H9 (cell line): ENCODE data around the gene CLCNKA. TPM values are rescaled to one million over a fixed set of nuclear protein-coding genes. Genes with fewer than 3 reads are reported as not detected.
"Not testable (repeated sequence)": the region's sequence is repeated elsewhere in the genome, so short reads cannot be mapped to it uniquely, and the experiment has no call there.

ENCODE experiments used
- DNase-seq: peaks from one replicate; pipeline ENCODE4 v3.0.0-alpha.2; 2017
- H2AFZ ChIP-seq: one replicate; pipeline ENCODE4 v1.6.1; 2013; ENCODE audit warnings: mild to moderate bottlenecking, low read length, control low read depth, moderate library complexity
- H2AK5ac ChIP-seq: 2 replicates; pipeline ENCODE4 v1.6.1; 2013; ENCODE audit warnings: low read length, control low read depth, mixed read lengths; ENCODE audit not compliant: insufficient read length
- H2BK120ac ChIP-seq: one replicate; pipeline ENCODE4 v1.6.1; 2013; ENCODE audit warnings: low read depth, mild to moderate bottlenecking, low read length, control low read depth, inconsistent platforms; ENCODE audit not compliant: poor library complexity, severe bottlenecking
- H2BK12ac ChIP-seq: 2 replicates; pipeline ENCODE4 v1.6.1; 2013; ENCODE audit warnings: low read length, control low read depth, mixed read lengths, low read depth; ENCODE audit not compliant: insufficient read length
- H2BK15ac ChIP-seq: 2 replicates; pipeline ENCODE4 v1.6.1; 2013; ENCODE audit warnings: low read depth, low read length, control low read depth
- H2BK20ac ChIP-seq: one replicate; pipeline ENCODE4 v1.6.1; 2013; ENCODE audit warnings: low read depth, mild to moderate bottlenecking, low read length, control low read depth, inconsistent platforms; ENCODE audit not compliant: poor library complexity, severe bottlenecking
- H2BK5ac ChIP-seq: 2 replicates; pipeline ENCODE4 v1.6.1; 2013; ENCODE audit warnings: low read length, control low read depth, mixed read lengths; ENCODE audit not compliant: insufficient read length
- H3K14ac ChIP-seq: 2 replicates; pipeline ENCODE4 v1.6.1; 2013; ENCODE audit warnings: low read length, control low read depth; ENCODE audit not compliant: insufficient read depth
- H3K18ac ChIP-seq: 2 replicates; pipeline ENCODE4 v1.6.1; 2013; ENCODE audit warnings: low read depth, mild to moderate bottlenecking, mixed read lengths, low read length, control low read depth; ENCODE audit not compliant: insufficient read length
- H3K23ac ChIP-seq: 2 replicates; pipeline ENCODE4 v1.6.1; 2013; ENCODE audit warnings: low read length, control low read depth, mixed read lengths, low read depth; ENCODE audit not compliant: insufficient read length
- H3K23me2 ChIP-seq: 2 replicates; pipeline ENCODE4 v1.6.1; 2013; ENCODE audit warnings: low read depth, mild to moderate bottlenecking, mixed read lengths, low read length, control low read depth; ENCODE audit not compliant: insufficient read length, poor library complexity, severe bottlenecking
- H3K27ac ChIP-seq: 2 replicates; pipeline ENCODE4 v1.5.1; 2013; ENCODE audit warnings: low read length, control low read depth, mixed read lengths, low read depth; ENCODE audit not compliant: insufficient read length
- H3K27me3 ChIP-seq: 2 replicates; pipeline ENCODE4 v1.6.1; 2013; ENCODE audit warnings: low read length, control low read depth, inconsistent platforms; ENCODE audit not compliant: insufficient read depth
- H3K4ac ChIP-seq: 2 replicates; pipeline ENCODE4 v1.6.1; 2013; ENCODE audit warnings: low read depth, mild to moderate bottlenecking, control low read depth, inconsistent platforms, low read length, moderate library complexity
- H3K4me1 ChIP-seq: 2 replicates; pipeline ENCODE4 v1.6.1; 2013; ENCODE audit warnings: low read length, control low read depth, inconsistent platforms; ENCODE audit not compliant: insufficient read depth
- H3K4me2 ChIP-seq: 2 replicates; pipeline ENCODE4 v1.6.1; 2013; ENCODE audit warnings: low read length, control low read depth, mixed read lengths; ENCODE audit not compliant: insufficient read length, insufficient read depth
- H3K56ac ChIP-seq: 2 replicates; pipeline ENCODE4 v1.6.1; 2013; ENCODE audit warnings: low read depth, mild to moderate bottlenecking, mixed read lengths, low read length, control low read depth; ENCODE audit not compliant: insufficient read length
- H3K79me1 ChIP-seq: 2 replicates; pipeline ENCODE4 v1.6.1; 2013; ENCODE audit warnings: low read depth, mild to moderate bottlenecking, moderate library complexity, low read length, control low read depth, inconsistent platforms; ENCODE audit not compliant: insufficient read depth, poor library complexity, severe bottlenecking
- H3K79me2 ChIP-seq: 2 replicates; pipeline ENCODE4 v1.6.1; 2013; ENCODE audit warnings: low read length, control low read depth, inconsistent platforms; ENCODE audit not compliant: insufficient read depth
- H3K9ac ChIP-seq: 2 replicates; pipeline ENCODE4 v1.6.1; 2013; ENCODE audit warnings: low read length, control low read depth, mixed read lengths; ENCODE audit not compliant: insufficient read length; ENCODE audit errors: extremely low read depth
- H3K9me3 ChIP-seq: one replicate; pipeline ENCODE4 v1.6.1; 2013; ENCODE audit warnings: low read depth, low read length, inconsistent platforms; ENCODE audit not compliant: control insufficient read depth
- H3T11ph ChIP-seq: one replicate; pipeline ENCODE4 v1.6.1; 2013; ENCODE audit warnings: mild to moderate bottlenecking, low read length, control low read depth, inconsistent platforms
- H4K20me1 ChIP-seq: one replicate; pipeline ENCODE4 v1.6.1; 2013; ENCODE audit not compliant: control insufficient read depth, insufficient read length, insufficient read depth
- H4K5ac ChIP-seq: 2 replicates; pipeline ENCODE4 v1.6.1; 2013; ENCODE audit warnings: low read depth, mild to moderate bottlenecking, mixed read lengths, low read length, control low read depth; ENCODE audit not compliant: insufficient read length
- H4K8ac ChIP-seq: replicated peaks from 2 replicates; pipeline ENCODE4 v1.6.1; 2013; ENCODE audit warnings: low read length, control low read depth, mixed read lengths, low read depth; ENCODE audit not compliant: insufficient read length
- H4K91ac ChIP-seq: 2 replicates; pipeline ENCODE4 v1.6.1; 2013; ENCODE audit warnings: low read depth, mild to moderate bottlenecking, moderate library complexity, mixed read lengths, low read length, control low read depth; ENCODE audit not compliant: insufficient read length
- H3K27ac Mint-ChIP-seq, 3 experiments: 2 replicates in 2 of 3; 3 replicates in 1 of 3; pipeline ENCODE4 v1.8.0; 2020 to 2021; ENCODE audit warnings: mixed read lengths in 3 of 3, mild to moderate bottlenecking in 1 of 3, moderate library complexity in 1 of 3
- H3K27me3 Mint-ChIP-seq: 2 replicates; pipeline ENCODE4 v1.8.0; 2021; ENCODE audit warnings: low read depth, mild to moderate bottlenecking, moderate library complexity, mixed read lengths
- H3K36me3 Mint-ChIP-seq, 3 experiments: 2 replicates in 2 of 3; 3 replicates in 1 of 3; pipeline ENCODE4 v1.8.0; 2020 to 2021; ENCODE audit warnings: low read depth in 3 of 3, mixed read lengths in 3 of 3; ENCODE audit not compliant: insufficient read depth in 1 of 3
- H3K4me1 Mint-ChIP-seq, 2 experiments: 2 replicates each; pipeline ENCODE4 v1.8.0; 2020; ENCODE audit warnings: mixed read lengths in 2 of 2
- H3K4me3 Mint-ChIP-seq, 2 experiments: 2 replicates in 1 of 2; 3 replicates in 1 of 2; pipeline ENCODE4 v1.8.0; 2020 to 2021; ENCODE audit warnings: mild to moderate bottlenecking in 2 of 2, mixed read lengths in 2 of 2, moderate library complexity in 1 of 2
- H3K9me3 Mint-ChIP-seq, 2 experiments: 2 replicates in 1 of 2; 3 replicates in 1 of 2; pipeline ENCODE4 v1.8.0; 2020; ENCODE audit warnings: mild to moderate bottlenecking in 2 of 2, mixed read lengths in 2 of 2, moderate library complexity in 1 of 2
- WGBS: extraction: QIAGEN DNeasy Blood & Tissue Kit; methylation state at CpG from one replicate; pipeline ENCODE4 v1.1.7; 2013; ENCODE audit warnings: missing lambda C conversion rate, low lambda C conversion rate, mixed read lengths; ENCODE audit not compliant: insufficient read length; ENCODE audit errors: extremely low coverage; 5-methylcytosine and 5-hydroxymethylcytosine counted together
- total RNA-seq: library from RNA; stranded (reverse); gene quantifications from 2 replicates; pipeline ENCODE4 v1.2.1, GENCODE V29; 2021

Gene CLCNKA
- total RNA-seq, 1 experiment from 2014 or later = 0.98 TPM

DNA sequence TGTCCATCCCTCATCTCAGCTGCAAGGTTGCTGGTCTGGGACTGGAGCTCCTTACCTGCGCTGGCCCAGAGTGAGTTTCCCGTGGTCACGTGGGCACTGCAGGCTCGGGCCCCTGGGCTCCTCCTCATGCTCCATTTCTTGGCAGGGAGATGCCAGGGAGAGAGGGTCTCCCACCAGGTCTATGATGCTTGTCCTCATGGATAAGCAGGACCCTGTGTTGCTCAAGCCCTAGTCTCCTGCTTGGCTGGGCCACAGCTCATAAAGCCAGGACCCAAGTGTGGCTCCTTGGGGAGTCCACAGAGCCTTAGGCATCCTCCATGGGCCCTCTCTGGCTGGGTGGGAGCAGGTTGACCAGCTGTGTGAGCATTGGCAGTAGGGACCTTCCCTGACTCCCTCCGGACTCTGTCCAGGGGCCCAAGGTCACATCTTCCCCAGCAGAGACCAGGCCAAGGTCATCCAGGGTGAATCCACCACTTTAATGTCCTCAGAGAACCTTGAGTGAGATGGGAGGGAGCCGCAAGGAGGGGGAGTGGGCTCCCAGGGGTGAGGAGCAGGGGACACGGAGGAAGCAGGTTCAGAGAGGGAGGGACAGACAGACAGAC is 35.6 kb downstream of the CLCNKA start:
- H3K18ac ChIP-seq, H3K9me3 Mint-ChIP-seq, H3K79me1 ChIP-seq, H2AFZ ChIP-seq, H4K5ac ChIP-seq, H3K27me3 ChIP-seq, H2BK20ac ChIP-seq, H3K79me2 ChIP-seq, H3K56ac ChIP-seq, H2BK12ac ChIP-seq, H3T11ph ChIP-seq, H3K23me2 ChIP-seq, H3K9me3 ChIP-seq, H3K36me3 Mint-ChIP-seq, H3K4me2 ChIP-seq, H3K4me3 Mint-ChIP-seq, H3K27me3 Mint-ChIP-seq, H4K91ac ChIP-seq, H4K20me1 ChIP-seq, H4K8ac ChIP-seq, H3K4me1 ChIP-seq, H3K23ac ChIP-seq, H3K27ac ChIP-seq, H2BK120ac ChIP-seq, H3K14ac ChIP-seq, H3K9ac ChIP-seq, DNase-seq, H3K4ac ChIP-seq, H2BK5ac ChIP-seq: not testable (repeated sequence)
- WGBS = no CpG with 5 or more reads among the region's 7 CpGs
- Mint-ChIP-seq H3K27ac (0 out of 7 replicates have a peak overlapping the region, but pooled peaks of 1 of the 3 experiments have one; percentile 49), H3K4me1 (peaks cover 7 to 14% of the 10 kb centered on the region in 2 experiments)
- Histone ChIP-seq H2AK5ac (peak overlapping the region; percentile 57), H2BK15ac (0 out of 2 replicates have a peak overlapping the region, but pooled peaks have one; percentile 62)

DNA sequence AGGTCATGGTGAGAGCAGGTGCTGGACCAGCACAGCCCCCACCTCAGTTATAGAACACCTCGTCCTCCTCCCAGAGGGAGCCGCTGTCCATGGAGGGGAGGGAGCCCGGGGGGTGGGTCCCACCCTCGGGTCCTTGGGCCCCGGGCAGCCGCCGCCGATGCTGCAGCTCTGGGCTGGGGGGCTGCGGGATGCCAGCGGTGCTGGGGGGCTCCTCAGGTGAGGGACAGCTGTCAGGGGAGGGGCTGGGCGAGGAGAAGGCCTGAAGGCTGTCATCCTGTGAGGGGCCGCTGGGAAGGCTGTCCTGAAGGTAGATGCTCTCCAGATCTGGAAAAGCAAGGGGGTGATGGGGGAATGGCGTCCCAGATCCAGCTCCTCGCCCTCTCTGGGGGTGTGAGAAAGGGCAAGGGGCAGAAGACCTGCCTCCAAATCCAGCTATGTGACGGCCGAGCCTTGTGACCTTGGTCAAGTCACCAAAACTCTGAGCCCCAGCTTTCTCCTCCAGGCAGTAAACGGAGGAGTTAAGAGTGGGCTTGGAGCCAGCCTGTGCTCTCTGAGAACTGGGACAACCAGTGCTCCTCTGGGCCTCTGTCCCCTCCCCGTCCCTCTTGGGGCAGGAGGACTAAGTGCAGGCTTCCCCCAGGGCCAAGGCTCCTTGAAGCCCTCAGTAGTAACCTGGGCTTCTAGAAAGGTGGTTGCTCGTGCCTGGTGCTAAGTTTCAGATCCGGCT is 36.7 kb downstream of the CLCNKA start:
- H3K18ac ChIP-seq, H3K4ac ChIP-seq, H2AK5ac ChIP-seq, DNase-seq, H2BK120ac ChIP-seq, H3K9ac ChIP-seq, H3K27me3 Mint-ChIP-seq, H2BK12ac ChIP-seq, H3K9me3 ChIP-seq, H3K36me3 Mint-ChIP-seq, H2BK5ac ChIP-seq, H2AFZ ChIP-seq, H3T11ph ChIP-seq, H3K23ac ChIP-seq, H2BK20ac ChIP-seq, H3K79me1 ChIP-seq, H3K23me2 ChIP-seq, H3K14ac ChIP-seq, H4K5ac ChIP-seq, H3K4me3 Mint-ChIP-seq, H3K4me1 ChIP-seq, H3K27ac Mint-ChIP-seq, H3K9me3 Mint-ChIP-seq, H3K27me3 ChIP-seq, H4K8ac ChIP-seq, H4K20me1 ChIP-seq, H3K79me2 ChIP-seq, H4K91ac ChIP-seq, H3K27ac ChIP-seq, H3K4me2 ChIP-seq, H2BK15ac ChIP-seq, H3K56ac ChIP-seq: not testable (repeated sequence)
- peaks cover 14 to 20% of the 10 kb centered on the region in 2 experiments for H3K4me1 Mint-ChIP-seq
- no CpG with 5 or more reads among the region's 20 CpGs for WGBS
